ENCODE data around the gene AGO4.

DNA sequence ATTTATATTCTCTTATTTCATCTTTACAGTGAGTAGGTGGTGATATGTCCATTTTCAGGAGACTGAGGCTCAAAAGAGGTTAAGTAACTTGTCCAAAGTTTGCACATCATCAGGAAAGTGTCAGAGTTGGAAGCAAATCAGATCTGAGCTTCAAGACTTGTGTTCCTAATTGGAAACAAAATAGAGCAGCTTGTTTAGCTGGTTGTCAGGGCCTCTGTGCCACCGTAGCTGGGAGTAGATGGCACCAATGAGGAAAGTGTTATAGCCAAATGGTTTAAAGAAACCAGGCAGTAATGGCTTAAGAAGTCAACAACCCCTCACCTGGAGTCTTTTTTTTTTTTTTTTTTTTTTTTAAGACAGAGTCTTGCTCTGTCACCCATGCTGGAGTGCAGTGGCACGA is 94.9 kb downstream of the AGO4 start:
- TF ChIP-seq, protein P1, sequence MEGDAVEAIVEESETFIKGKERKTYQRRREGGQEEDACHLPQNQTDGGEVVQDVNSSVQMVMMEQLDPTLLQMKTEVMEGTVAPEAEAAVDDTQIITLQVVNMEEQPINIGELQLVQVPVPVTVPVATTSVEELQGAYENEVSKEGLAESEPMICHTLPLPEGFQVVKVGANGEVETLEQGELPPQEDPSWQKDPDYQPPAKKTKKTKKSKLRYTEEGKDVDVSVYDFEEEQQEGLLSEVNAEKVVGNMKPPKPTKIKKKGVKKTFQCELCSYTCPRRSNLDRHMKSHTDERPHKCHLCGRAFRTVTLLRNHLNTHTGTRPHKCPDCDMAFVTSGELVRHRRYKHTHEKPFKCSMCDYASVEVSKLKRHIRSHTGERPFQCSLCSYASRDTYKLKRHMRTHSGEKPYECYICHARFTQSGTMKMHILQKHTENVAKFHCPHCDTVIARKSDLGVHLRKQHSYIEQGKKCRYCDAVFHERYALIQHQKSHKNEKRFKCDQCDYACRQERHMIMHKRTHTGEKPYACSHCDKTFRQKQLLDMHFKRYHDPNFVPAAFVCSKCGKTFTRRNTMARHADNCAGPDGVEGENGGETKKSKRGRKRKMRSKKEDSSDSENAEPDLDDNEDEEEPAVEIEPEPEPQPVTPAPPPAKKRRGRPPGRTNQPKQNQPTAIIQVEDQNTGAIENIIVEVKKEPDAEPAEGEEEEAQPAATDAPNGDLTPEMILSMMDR (IDR thresholded peaks at IDR 0.05) = no peak
- TF ChIP-seq EZH2phosphoT487 (IDR thresholded peaks at IDR 0.05) = no peak

Data from neural progenitor cell (in vitro differentiated cells).